Measurements from ENCODE around the gene PPP2R2C. TPM values are rescaled to one million over a fixed set of nuclear protein-coding genes. Genes with fewer than 3 reads are reported as not detected.

The PPP2R2C gene
- total and polyA plus RNA-seq, 10 of the 15 experiments (the other 5 are each of a cell fraction or from before 2014, with no cell fraction given), result 0.13 to 0.15 TPM; not detected in 8

- no peak overlapping the region for H3K9ac ChIP-seq (ENCODE audit: control insufficient read depth, insufficient read depth, low read length)
- H3K4me1 ChIP-seq (ENCODE audit: control insufficient read depth, insufficient read depth, low read length), result no peaks in the 10 kb centered on the region
- WGBS (ENCODE audit: insufficient coverage, insufficient replicate concordance, low lambda C conversion rate, missing lambda C conversion rate), result 28% methylated on average over 8 of the region's 8 CpGs
- no peaks in the 10 kb centered on the region for H3K36me3 ChIP-seq (ENCODE audit: control insufficient read depth in 2 of 2, insufficient read depth in 2 of 2, low read length in 1 of 2)
- FAIRE-seq (no peak), DNase-seq (ENCODE audit: low read depth, low spot score) (no peak), ATAC-seq (no peak)
- POLR2A ChIA-PET, result no interaction called here
- no peaks in the 10 kb centered on the region for H4K20me1 ChIP-seq (ENCODE audit: control insufficient read depth, insufficient read depth)
- H3K79me2 ChIP-seq (ENCODE audit: control insufficient read depth, insufficient read depth, low read length), result no peaks in the 10 kb centered on the region
- H3K9me3 ChIP-seq (replicated peaks; ENCODE audit: control insufficient read depth, insufficient read depth, low read length), result no peaks in the 10 kb centered on the region
- no peak overlapping the region for H3K27ac ChIP-seq (ENCODE audit: control insufficient read depth, insufficient read depth)
- in situ Hi-C loops (cut with MboI), result no loop called here
- H3K27me3 ChIP-seq (replicated peaks in 1 of 2; ENCODE audit: control insufficient read depth in 2 of 2, insufficient read depth in 2 of 2, low read length in 1 of 2), result no peaks in the 10 kb centered on the region; a peak in 1 of 4 replicates
- TF ChIP-seq, protein P1, sequence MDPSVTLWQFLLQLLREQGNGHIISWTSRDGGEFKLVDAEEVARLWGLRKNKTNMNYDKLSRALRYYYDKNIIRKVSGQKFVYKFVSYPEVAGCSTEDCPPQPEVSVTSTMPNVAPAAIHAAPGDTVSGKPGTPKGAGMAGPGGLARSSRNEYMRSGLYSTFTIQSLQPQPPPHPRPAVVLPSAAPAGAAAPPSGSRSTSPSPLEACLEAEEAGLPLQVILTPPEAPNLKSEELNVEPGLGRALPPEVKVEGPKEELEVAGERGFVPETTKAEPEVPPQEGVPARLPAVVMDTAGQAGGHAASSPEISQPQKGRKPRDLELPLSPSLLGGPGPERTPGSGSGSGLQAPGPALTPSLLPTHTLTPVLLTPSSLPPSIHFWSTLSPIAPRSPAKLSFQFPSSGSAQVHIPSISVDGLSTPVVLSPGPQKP (IDR thresholded peaks at IDR 0.05; ENCODE audit: low read depth, low read length), result no peak
- H3K4me3 ChIP-seq, result no peak overlapping the region
- intact Hi-C loops (cut with micrococcal nuclease; ENCODE audit: unreplicated experiment), result no loop called here
- SMC1A ChIA-PET (ENCODE audit: uncharacterized antibody, unreplicated experiment), result no interaction called here
- CTCF ChIA-PET, result no interaction called here
- no peak overlapping the region for H3K4me2 ChIP-seq (ENCODE audit: control insufficient read depth, insufficient read depth)
- no peak overlapping the region for H2AFZ ChIP-seq (ENCODE audit: control insufficient read depth, low read depth, low read length)
- BruUV-seq (replicated peaks), result no TSS peak
- RAD21 ChIA-PET (ENCODE audit: unreplicated experiment), result no interaction called here
Measured at GRCh38 chr4:6354626-6355025, 117.8 kb downstream of the PPP2R2C start.

GRCh38 chr4:6354119-6354518, 118.3 kb downstream of the PPP2R2C start:
- ATAC-seq, result no peak
- 21% methylated on average over 15 of the region's 15 CpGs for WGBS (ENCODE audit: insufficient coverage, insufficient replicate concordance, low lambda C conversion rate, missing lambda C conversion rate)
- TF ChIP-seq YBX1 (IDR thresholded peaks at IDR 0.05), result no peak
- no peak for TF ChIP-seq HDGF (IDR thresholded peaks at IDR 0.05)
- TF ChIP-seq NFXL1 (IDR thresholded peaks at IDR 0.05; ENCODE audit: borderline replicate concordance), result no peak
- TF ChIP-seq, protein P2, sequence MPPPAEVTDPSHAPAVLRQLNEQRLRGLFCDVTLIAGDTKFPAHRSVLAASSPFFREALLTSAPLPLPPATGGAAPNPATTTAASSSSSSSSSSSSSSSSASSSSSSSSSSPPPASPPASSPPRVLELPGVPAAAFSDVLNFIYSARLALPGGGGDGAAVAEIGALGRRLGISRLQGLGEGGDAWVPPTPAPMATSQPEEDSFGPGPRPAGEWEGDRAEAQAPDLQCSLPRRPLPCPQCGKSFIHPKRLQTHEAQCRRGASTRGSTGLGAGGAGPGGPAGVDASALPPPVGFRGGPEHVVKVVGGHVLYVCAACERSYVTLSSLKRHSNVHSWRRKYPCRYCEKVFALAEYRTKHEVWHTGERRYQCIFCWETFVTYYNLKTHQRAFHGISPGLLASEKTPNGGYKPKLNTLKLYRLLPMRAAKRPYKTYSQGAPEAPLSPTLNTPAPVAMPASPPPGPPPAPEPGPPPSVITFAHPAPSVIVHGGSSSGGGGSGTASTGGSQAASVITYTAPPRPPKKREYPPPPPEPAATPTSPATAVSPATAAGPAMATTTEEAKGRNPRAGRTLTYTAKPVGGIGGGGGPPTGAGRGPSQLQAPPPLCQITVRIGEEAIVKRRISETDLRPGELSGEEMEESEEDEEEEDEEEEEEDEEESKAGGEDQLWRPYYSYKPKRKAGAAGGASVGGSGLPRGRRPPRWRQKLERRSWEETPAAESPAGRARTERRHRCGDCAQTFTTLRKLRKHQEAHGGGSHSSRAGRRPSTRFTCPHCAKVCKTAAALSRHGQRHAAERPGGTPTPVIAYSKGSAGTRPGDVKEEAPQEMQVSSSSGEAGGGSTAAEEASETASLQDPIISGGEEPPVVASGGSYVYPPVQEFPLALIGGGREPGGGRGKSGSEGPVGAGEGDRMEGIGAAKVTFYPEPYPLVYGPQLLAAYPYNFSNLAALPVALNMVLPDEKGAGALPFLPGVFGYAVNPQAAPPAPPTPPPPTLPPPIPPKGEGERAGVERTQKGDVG (CRISPR knock-in tag; IDR thresholded peaks at IDR 0.05), result no peak
- TF ChIP-seq RELB (IDR thresholded peaks at IDR 0.05; ENCODE audit: low read depth), result no peak
- TF ChIP-seq POLR2AphosphoS5 (IDR thresholded peaks at IDR 0.05; ENCODE audit: low read length), result no peak
- no peak for TF ChIP-seq MYB (IDR thresholded peaks at IDR 0.05; ENCODE audit: borderline replicate concordance, low read depth, low read length)
- no peak for TF ChIP-seq SP1 (IDR thresholded peaks at IDR 0.05; ENCODE audit: low read depth, low read length)
- no peak for TF ChIP-seq ZZZ3 (IDR thresholded peaks at IDR 0.05; ENCODE audit: control insufficient read depth, insufficient read length, low read depth)
- TF ChIP-seq BACH1 (IDR thresholded peaks at IDR 0.05; ENCODE audit: borderline replicate concordance), result no peak
- no peak for TF ChIP-seq FOS (IDR thresholded peaks at IDR 0.05; ENCODE audit: borderline replicate concordance, extremely low read depth, insufficient read length)
- TF ChIP-seq GABPA (IDR thresholded peaks at IDR 0.05; ENCODE audit: low read depth), result no peak
- no peak for TF ChIP-seq NBN (IDR thresholded peaks at IDR 0.05)

More at GRCh38 chr4:6354119-6354518, 118.3 kb downstream of the PPP2R2C start:
- in situ Hi-C loops (cut with MboI), result no loop called here
- Histone ChIP-seq H3K27ac (ENCODE audit: control insufficient read depth, insufficient read depth) (no peak overlapping the region), H3K4me1 (ENCODE audit: control insufficient read depth, insufficient read depth, low read length) (no peaks in the 10 kb centered on the region), H4K20me1 (ENCODE audit: control insufficient read depth, insufficient read depth) (no peaks in the 10 kb centered on the region), H3K27me3 (replicated peaks in 1 of 2; ENCODE audit: control insufficient read depth in 2 of 2, insufficient read depth in 2 of 2, low read length in 1 of 2) (peaks cover 0 to under 1% of the 10 kb centered on the region in 2 experiments; a peak in 1 of 4 replicates), H3K9me3 (replicated peaks; ENCODE audit: control insufficient read depth, insufficient read depth, low read length) (no peaks in the 10 kb centered on the region), H3K4me2 (ENCODE audit: control insufficient read depth, insufficient read depth) (no peak overlapping the region), H2AFZ (ENCODE audit: control insufficient read depth, low read depth, low read length) (no peak overlapping the region), H3K4me3 (no peak overlapping the region), H3K9ac (ENCODE audit: control insufficient read depth, insufficient read depth, low read length) (no peak overlapping the region), H3K36me3 (ENCODE audit: control insufficient read depth in 2 of 2, insufficient read depth in 2 of 2, low read length in 1 of 2) (no peaks in the 10 kb centered on the region), H3K79me2 (ENCODE audit: control insufficient read depth, insufficient read depth, low read length) (no peaks in the 10 kb centered on the region)
- FAIRE-seq, result no peak
- ChIA-PET CTCF (no interaction called here), POLR2A (no interaction called here), RAD21 (ENCODE audit: unreplicated experiment) (no interaction called here), SMC1A (ENCODE audit: uncharacterized antibody, unreplicated experiment) (no interaction called here)
- no peak for DNase-seq (ENCODE audit: low read depth, low spot score)
- no TSS peak for BruUV-seq (replicated peaks)
- intact Hi-C loops (cut with micrococcal nuclease; ENCODE audit: unreplicated experiment), result no loop called here

All from GM12878 (cell line).